Measurements from ENCODE around the gene S100A4. TPM values are rescaled to one million over a fixed set of nuclear protein-coding genes. Genes with fewer than 3 reads are reported as not detected.
A peak's percentile ranks its signal among the peaks of the same experiment; 100 is the strongest.
"Not testable (repeated sequence)": the region's sequence is repeated elsewhere in the genome, so short reads cannot be mapped to it uniquely, and the experiment has no call there.

S100A4 gene
- total RNA-seq, 1 donor from 2014 or later: 165 TPM

- no peak overlapping the region for H3K9ac ChIP-seq (ENCODE audit: low read depth in 1 of 3, low read length in 3 of 3)
- no peak overlapping the region for H3K4me3 ChIP-seq (ENCODE audit: low read length in 3 of 3)
- no peaks in the 10 kb centered on the region for H3K9me3 ChIP-seq (ENCODE audit: control insufficient read depth in 3 of 3, low read length in 3 of 3)
- no peaks in the 10 kb centered on the region for H3K27me3 ChIP-seq (ENCODE audit: control insufficient read depth in 3 of 3, insufficient read depth in 3 of 3, low read length in 3 of 3)
- no peaks in the 10 kb centered on the region for H3K36me3 ChIP-seq (ENCODE audit: control insufficient read depth in 3 of 3, insufficient read depth in 3 of 3, low read length in 3 of 3)
- H3K27ac ChIP-seq (ENCODE audit: low read depth, low read length): no peak overlapping the region
- no peaks in the 10 kb centered on the region for H3K4me1 ChIP-seq (ENCODE audit: control insufficient read depth in 3 of 3, insufficient read depth in 3 of 3, low read length in 3 of 3)
Measured at GRCh38 chr1:153578936-153579335, 33.3 kb upstream of the S100A4 start.

GRCh38 chr1:153578490-153578889 is 32.9 kb upstream of the S100A4 start:
- H3K27ac ChIP-seq (ENCODE audit: low read depth, low read length): no peak overlapping the region
- H3K36me3 ChIP-seq (ENCODE audit: control insufficient read depth in 3 of 3, insufficient read depth in 3 of 3, low read length in 3 of 3): no peaks in the 10 kb centered on the region
- peaks cover 0 to under 1% (median 0%) of the 10 kb centered on the region in 3 donors for H3K4me1 ChIP-seq (ENCODE audit: control insufficient read depth in 3 of 3, insufficient read depth in 3 of 3, low read length in 3 of 3)
- H3K9ac ChIP-seq (ENCODE audit: low read depth in 1 of 3, low read length in 3 of 3): no peak overlapping the region
- no peak overlapping the region for H3K4me3 ChIP-seq (ENCODE audit: low read length in 3 of 3)
- H3K9me3 ChIP-seq (ENCODE audit: control insufficient read depth in 3 of 3, low read length in 3 of 3): no peaks in the 10 kb centered on the region
- H3K27me3 ChIP-seq (ENCODE audit: control insufficient read depth in 3 of 3, insufficient read depth in 3 of 3, low read length in 3 of 3): no peaks in the 10 kb centered on the region

GRCh38 chr1:153577624-153578051 is 32.0 kb upstream of the S100A4 start:
- no peak overlapping the region for H3K27ac ChIP-seq (ENCODE audit: low read depth, low read length)
- H3K36me3 ChIP-seq (ENCODE audit: control insufficient read depth in 3 of 3, insufficient read depth in 3 of 3, low read length in 3 of 3): no peaks in the 10 kb centered on the region
- H3K9me3 ChIP-seq (ENCODE audit: control insufficient read depth in 3 of 3, low read length in 3 of 3): no peaks in the 10 kb centered on the region
- H3K9ac ChIP-seq (ENCODE audit: low read depth in 1 of 3, low read length in 3 of 3): no peak overlapping the region
- H3K4me3 ChIP-seq (ENCODE audit: low read length in 3 of 3): no peak overlapping the region
- no peaks in the 10 kb centered on the region for H3K27me3 ChIP-seq (ENCODE audit: control insufficient read depth in 3 of 3, insufficient read depth in 3 of 3, low read length in 3 of 3)
- H3K4me1 ChIP-seq (ENCODE audit: control insufficient read depth in 3 of 3, insufficient read depth in 3 of 3, low read length in 3 of 3): peaks cover 0 to 9% (median 0%) of the 10 kb centered on the region in 3 donors

- Histone ChIP-seq H3K9me3 (ENCODE audit: control insufficient read depth in 3 of 3, low read length in 3 of 3) (no peaks in the 10 kb centered on the region), H3K4me3 (ENCODE audit: low read length in 3 of 3) (no peak overlapping the region), H3K36me3 (ENCODE audit: control insufficient read depth in 3 of 3, insufficient read depth in 3 of 3, low read length in 3 of 3) (no peaks in the 10 kb centered on the region), H3K27ac (ENCODE audit: low read depth, low read length) (no peak overlapping the region), H3K9ac (ENCODE audit: low read depth in 1 of 3, low read length in 3 of 3) (no peak overlapping the region), H3K4me1 (ENCODE audit: control insufficient read depth in 3 of 3, insufficient read depth in 3 of 3, low read length in 3 of 3) (peaks cover 2 to 14% (median 3%) of the 10 kb centered on the region in 3 donors), H3K27me3 (ENCODE audit: control insufficient read depth in 3 of 3, insufficient read depth in 3 of 3, low read length in 3 of 3) (no peaks in the 10 kb centered on the region)
Measured at GRCh38 chr1:153577138-153577537, 31.5 kb upstream of the S100A4 start.

GRCh38 chr1:153575497-153575896 is 29.9 kb upstream of the S100A4 start:
- peaks cover 2 to 14% (median 3%) of the 10 kb centered on the region in 3 donors for H3K4me1 ChIP-seq (ENCODE audit: control insufficient read depth in 3 of 3, insufficient read depth in 3 of 3, low read length in 3 of 3)
- not testable (repeated sequence) for H3K27ac ChIP-seq (ENCODE audit: low read depth, low read length); H3K9ac ChIP-seq (ENCODE audit: low read depth in 1 of 3, low read length in 3 of 3); H3K27me3 ChIP-seq (ENCODE audit: control insufficient read depth in 3 of 3, insufficient read depth in 3 of 3, low read length in 3 of 3); H3K9me3 ChIP-seq (ENCODE audit: control insufficient read depth in 3 of 3, low read length in 3 of 3); H3K4me3 ChIP-seq (ENCODE audit: low read length in 3 of 3); H3K36me3 ChIP-seq (ENCODE audit: control insufficient read depth in 3 of 3, insufficient read depth in 3 of 3, low read length in 3 of 3)

GRCh38 chr1:153575081-153575491 is 29.5 kb upstream of the S100A4 start:
- not testable (repeated sequence) for H3K9ac ChIP-seq (ENCODE audit: low read depth in 1 of 3, low read length in 3 of 3); H3K27me3 ChIP-seq (ENCODE audit: control insufficient read depth in 3 of 3, insufficient read depth in 3 of 3, low read length in 3 of 3)
- peaks cover 2 to 14% (median 3%) of the 10 kb centered on the region in 3 donors for H3K4me1 ChIP-seq (ENCODE audit: control insufficient read depth in 3 of 3, insufficient read depth in 3 of 3, low read length in 3 of 3)

GRCh38 chr1:153573351-153573750 is 27.7 kb upstream of the S100A4 start:
- no peak overlapping the region for H3K4me3 ChIP-seq (ENCODE audit: low read length in 3 of 3)
- H3K4me1 ChIP-seq (ENCODE audit: control insufficient read depth in 3 of 3, insufficient read depth in 3 of 3, low read length in 3 of 3): peaks cover 7 to 20% (median 7%) of the 10 kb centered on the region in 3 donors
- H3K27me3 ChIP-seq (ENCODE audit: control insufficient read depth in 3 of 3, insufficient read depth in 3 of 3, low read length in 3 of 3): no peaks in the 10 kb centered on the region
- no peaks in the 10 kb centered on the region for H3K36me3 ChIP-seq (ENCODE audit: control insufficient read depth in 3 of 3, insufficient read depth in 3 of 3, low read length in 3 of 3)
- H3K9ac ChIP-seq (ENCODE audit: low read depth in 1 of 3, low read length in 3 of 3): no peak overlapping the region
- no peak overlapping the region for H3K27ac ChIP-seq (ENCODE audit: low read depth, low read length)
- no peaks in the 10 kb centered on the region for H3K9me3 ChIP-seq (ENCODE audit: control insufficient read depth in 3 of 3, low read length in 3 of 3)

More at GRCh38 chr1:153575081-153575491, 29.5 kb upstream of the S100A4 start:
- H3K9me3 ChIP-seq (ENCODE audit: control insufficient read depth in 3 of 3, low read length in 3 of 3); H3K4me3 ChIP-seq (ENCODE audit: low read length in 3 of 3); H3K36me3 ChIP-seq (ENCODE audit: control insufficient read depth in 3 of 3, insufficient read depth in 3 of 3, low read length in 3 of 3); H3K27ac ChIP-seq (ENCODE audit: low read depth, low read length): not testable (repeated sequence)

GRCh38 chr1:153572569-153573015 is 27.0 kb upstream of the S100A4 start:
- H3K27me3 ChIP-seq (ENCODE audit: control insufficient read depth in 3 of 3, insufficient read depth in 3 of 3, low read length in 3 of 3): no peaks in the 10 kb centered on the region
- H3K27ac ChIP-seq (ENCODE audit: low read depth, low read length): peak overlapping the region; percentile 6
- no peak overlapping the region for H3K4me3 ChIP-seq (ENCODE audit: low read length in 3 of 3)
- peaks cover 14 to 28% (median 15%) of the 10 kb centered on the region in 3 donors for H3K4me1 ChIP-seq (ENCODE audit: control insufficient read depth in 3 of 3, insufficient read depth in 3 of 3, low read length in 3 of 3)
- no peak overlapping the region for H3K9ac ChIP-seq (ENCODE audit: low read depth in 1 of 3, low read length in 3 of 3)
- H3K36me3 ChIP-seq (ENCODE audit: control insufficient read depth in 3 of 3, insufficient read depth in 3 of 3, low read length in 3 of 3): no peaks in the 10 kb centered on the region
- no peaks in the 10 kb centered on the region for H3K9me3 ChIP-seq (ENCODE audit: control insufficient read depth in 3 of 3, low read length in 3 of 3)

GRCh38 chr1:153571706-153572105 is 26.1 kb upstream of the S100A4 start:
- Histone ChIP-seq H3K4me1 (ENCODE audit: control insufficient read depth in 3 of 3, insufficient read depth in 3 of 3, low read length in 3 of 3) (peaks cover 22 to 35% (median 23%) of the 10 kb centered on the region in 3 donors), H3K27me3 (ENCODE audit: control insufficient read depth in 3 of 3, insufficient read depth in 3 of 3, low read length in 3 of 3) (no peaks in the 10 kb centered on the region), H3K4me3 (ENCODE audit: low read length in 3 of 3) (no peak overlapping the region), H3K36me3 (ENCODE audit: control insufficient read depth in 3 of 3, insufficient read depth in 3 of 3, low read length in 3 of 3) (no peaks in the 10 kb centered on the region), H3K9me3 (ENCODE audit: control insufficient read depth in 3 of 3, low read length in 3 of 3) (no peaks in the 10 kb centered on the region), H3K27ac (ENCODE audit: low read depth, low read length) (no peak overlapping the region), H3K9ac (ENCODE audit: low read depth in 1 of 3, low read length in 3 of 3) (no peak overlapping the region)

GRCh38 chr1:153570874-153571273 is 25.3 kb upstream of the S100A4 start:
- Histone ChIP-seq H3K27ac (ENCODE audit: low read depth, low read length) (no peak overlapping the region), H3K27me3 (ENCODE audit: control insufficient read depth in 3 of 3, insufficient read depth in 3 of 3, low read length in 3 of 3) (no peaks in the 10 kb centered on the region), H3K9ac (ENCODE audit: low read depth in 1 of 3, low read length in 3 of 3) (no peak overlapping the region), H3K4me1 (ENCODE audit: control insufficient read depth in 3 of 3, insufficient read depth in 3 of 3, low read length in 3 of 3) (peaks cover 30 to 44% (median 31%) of the 10 kb centered on the region in 3 donors), H3K4me3 (ENCODE audit: low read length in 3 of 3) (no peak overlapping the region), H3K9me3 (ENCODE audit: control insufficient read depth in 3 of 3, low read length in 3 of 3) (no peaks in the 10 kb centered on the region), H3K36me3 (ENCODE audit: control insufficient read depth in 3 of 3, insufficient read depth in 3 of 3, low read length in 3 of 3) (no peaks in the 10 kb centered on the region)
